Measurements from ENCODE around the gene RXRG.

RXRG gene

DNA sequence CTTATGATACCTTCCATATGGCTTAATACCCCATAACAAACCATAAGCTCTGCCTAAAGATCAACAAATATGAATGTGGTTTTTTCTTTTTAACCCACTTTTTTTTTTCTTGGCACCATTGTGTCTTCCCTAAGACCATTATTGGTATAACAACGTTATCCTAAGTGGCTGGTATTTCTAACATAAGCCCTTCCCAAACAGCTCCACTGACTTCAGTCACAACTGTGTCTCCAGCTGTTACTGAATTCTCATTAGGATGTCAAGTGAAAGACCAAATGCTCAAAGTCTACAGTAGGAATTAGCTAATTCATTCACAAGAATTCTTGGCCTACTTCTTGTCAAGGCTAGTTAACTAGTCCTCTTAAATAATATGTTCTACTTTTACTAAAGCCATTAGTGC is 4.2 kb upstream of the RXRG start:
- no peak for DNase-seq (ENCODE audit: low read depth, low spot score)

DNA sequence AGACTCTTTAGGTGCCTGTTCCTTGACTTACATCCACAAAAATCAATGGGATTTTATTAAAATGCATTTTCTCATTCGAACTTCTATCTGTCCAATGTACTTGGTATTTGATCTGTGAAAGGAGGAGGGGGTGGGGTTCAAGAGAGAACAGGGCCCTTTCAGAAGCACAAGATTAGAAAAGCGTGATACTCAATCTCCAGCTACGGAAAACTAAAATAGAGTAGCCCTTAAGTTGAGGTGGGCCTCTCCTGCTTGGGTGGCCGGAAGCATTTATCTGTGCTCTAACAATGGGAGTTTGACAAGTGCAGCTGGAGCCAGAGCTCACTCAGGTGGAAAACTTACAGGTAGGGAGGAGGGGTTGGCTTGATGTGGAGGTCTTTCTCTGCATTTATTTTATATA is 462 bp upstream of the RXRG start:
- no peak for DNase-seq (ENCODE audit: low read depth, low spot score)

DNA sequence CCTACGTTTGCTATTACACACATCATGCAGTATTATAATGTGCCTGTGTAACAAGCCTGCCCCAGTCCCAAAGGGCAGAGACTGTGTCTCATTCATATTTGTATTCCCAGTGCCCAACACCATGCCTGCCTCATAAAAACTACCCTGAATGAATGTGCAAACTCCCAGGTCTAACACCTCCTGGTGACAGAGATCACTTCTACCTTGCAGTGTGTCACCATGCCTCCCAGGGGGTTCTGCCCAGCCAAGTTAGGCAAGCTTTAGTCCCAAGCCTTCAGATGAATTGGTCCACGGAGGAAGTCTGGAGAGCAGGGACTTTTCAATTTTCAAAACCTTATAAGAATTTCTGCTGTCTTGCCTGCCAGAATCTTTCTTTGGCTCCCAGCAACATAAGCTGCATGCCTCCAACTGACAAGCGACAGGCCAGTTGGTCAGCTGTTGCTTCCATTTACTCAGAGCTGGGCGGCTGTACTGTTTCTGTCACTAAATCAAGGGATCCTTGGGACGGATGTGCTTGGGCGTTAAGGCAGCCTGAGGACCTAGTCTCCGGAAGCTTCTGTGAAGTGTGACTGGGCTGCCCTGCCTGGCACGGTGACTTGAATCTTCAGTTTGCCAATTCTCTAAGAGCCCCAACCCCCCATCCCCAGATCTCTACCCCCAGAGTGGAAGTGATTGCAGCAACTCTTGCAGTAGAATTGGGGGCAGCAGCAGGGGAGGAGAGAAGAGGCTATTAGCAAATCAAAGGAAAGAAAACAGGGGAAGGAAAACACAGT is 1.2 kb downstream of the RXRG start:
- DNase-seq (ENCODE audit: low read depth, low spot score), result no peak

DNA sequence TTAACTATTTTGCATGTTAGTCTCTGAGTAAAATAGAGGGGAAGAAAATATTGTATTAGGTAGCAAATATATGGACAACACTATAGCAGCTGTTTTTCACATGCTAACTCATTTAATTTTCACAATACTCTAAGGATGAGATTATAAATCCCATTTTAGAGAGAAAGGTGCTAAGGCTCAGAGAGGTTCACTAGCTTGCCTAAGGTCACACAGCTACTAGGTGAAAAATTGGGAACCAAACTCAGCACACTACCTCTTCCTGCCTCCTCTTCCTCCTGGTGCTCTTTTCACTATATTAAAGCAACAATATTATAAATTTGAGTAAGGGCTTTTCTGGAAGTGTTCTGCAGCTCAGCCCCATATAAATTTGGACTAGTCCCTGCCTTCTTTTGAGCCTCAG is 2.3 kb downstream of the RXRG start:
- DNase-seq (ENCODE audit: low read depth, low spot score), result no peak

DNA sequence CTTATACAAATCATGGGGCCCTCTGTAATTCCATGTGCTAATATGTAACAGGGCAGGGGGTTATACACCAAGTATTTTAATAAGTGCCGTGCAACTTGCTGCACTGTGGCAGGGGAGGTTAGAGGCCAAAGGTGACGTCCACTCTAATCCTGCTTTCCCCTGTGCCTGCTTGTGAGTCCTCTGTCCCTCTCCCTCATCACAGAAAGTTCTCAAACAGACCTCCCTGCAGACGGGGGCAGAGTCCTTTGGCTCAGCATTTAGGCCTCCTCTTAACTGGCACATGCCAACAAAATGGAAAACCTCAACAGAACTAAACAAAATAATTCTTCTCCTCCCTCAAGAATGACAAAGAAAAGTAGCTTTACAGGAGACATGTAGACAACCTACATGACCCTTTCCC is 2.9 kb downstream of the RXRG start:
- DNase-seq (ENCODE audit: low read depth, low spot score), result no peak

DNA sequence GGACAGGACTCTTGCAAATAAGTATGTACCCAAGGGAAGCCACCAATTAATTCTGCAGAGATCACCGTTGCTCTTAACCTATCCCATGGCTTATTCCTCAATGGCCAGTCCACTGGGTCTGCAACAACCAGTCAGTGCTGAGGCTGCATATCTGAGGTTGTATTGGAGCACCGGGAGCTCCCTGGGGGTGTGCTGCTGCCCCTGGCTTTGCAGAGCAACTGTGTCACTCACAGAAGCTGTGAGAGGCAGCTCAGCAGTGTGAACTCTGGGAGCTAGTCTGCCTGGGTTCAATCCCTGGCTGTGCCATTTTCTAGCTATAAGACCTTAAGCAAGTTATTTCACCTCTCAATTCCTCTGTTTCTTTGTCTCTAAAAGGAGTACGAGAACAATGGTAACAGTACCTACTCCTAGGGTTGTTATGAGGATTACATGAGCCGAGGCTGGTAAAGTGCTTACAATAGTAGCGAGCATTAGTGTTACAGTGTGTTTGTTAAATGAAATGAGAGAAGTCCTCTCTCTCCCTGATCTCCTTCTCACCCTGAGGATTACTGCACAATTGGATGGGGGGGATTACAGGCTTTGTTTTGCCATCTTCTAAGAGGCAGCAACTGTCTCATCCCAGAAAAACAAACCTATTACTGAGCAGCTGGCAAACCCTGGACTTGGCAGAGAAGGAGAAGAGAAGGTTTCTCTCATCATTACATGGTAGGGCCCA is 3.6 kb downstream of the RXRG start:
- no peak for DNase-seq (ENCODE audit: low read depth, low spot score)

DNA sequence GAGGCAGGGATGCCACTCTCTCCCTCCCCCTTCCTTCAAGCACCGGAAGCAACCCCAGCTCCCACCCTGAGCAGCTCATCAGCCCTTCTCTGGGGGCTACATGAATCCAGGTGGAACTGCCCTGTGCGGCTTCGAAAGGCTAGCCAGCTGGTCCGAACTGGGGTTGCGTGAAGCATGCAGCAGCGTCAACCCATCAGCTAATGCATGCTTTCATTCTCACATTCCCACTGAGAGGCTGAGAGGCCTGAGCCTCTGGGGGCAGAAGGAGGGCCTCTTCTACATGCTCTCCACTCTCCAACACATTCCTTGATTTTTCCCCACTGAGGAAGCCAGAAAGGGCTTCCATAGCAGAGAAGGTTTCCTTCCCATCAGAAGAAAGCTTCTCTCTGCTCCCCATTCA is 5.6 kb downstream of the RXRG start:
- DNase-seq (ENCODE audit: low read depth, low spot score), result no peak

DNA sequence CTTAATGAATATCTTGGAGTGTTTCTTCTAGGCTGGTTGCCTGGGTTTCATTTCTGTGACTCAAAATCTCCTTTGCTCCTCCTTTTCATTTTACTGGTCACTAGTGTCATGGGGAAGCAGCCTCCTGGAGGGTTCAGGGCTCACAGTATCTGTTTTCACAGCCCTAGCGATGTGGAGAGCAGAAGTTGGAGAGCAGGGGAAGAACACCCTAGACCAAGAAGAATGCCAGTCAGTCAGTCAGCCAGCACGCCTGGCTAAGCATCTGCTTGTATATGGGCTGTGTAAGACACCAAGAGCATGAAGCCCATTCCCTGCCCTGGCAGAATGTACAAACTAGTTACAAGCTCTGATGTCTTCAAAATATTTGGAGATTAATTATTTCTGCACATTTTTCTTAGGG is 7.9 kb downstream of the RXRG start:
- DNase-seq (ENCODE audit: low read depth, low spot score), result no peak

DNA sequence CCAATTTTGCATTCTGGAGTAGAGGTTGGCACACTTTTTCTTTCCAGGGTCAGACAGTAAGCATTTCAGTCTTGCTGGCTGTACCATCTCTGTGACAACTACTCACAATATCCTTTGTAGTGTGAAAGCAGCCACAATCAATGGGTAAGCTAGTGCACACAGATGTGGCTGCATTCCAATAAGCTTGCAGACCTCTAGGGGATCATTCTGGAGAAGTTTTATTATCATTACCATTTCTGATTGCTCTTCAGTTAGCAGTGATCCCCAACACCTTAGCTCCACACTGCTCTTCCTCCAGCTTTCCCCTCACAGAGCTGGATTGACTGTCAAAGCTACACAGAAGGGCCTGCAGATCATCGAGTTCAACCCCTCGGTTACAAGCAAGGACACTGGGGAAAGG is 9.1 kb downstream of the RXRG start:
- DNase-seq (ENCODE audit: low read depth, low spot score), result no peak

DNA sequence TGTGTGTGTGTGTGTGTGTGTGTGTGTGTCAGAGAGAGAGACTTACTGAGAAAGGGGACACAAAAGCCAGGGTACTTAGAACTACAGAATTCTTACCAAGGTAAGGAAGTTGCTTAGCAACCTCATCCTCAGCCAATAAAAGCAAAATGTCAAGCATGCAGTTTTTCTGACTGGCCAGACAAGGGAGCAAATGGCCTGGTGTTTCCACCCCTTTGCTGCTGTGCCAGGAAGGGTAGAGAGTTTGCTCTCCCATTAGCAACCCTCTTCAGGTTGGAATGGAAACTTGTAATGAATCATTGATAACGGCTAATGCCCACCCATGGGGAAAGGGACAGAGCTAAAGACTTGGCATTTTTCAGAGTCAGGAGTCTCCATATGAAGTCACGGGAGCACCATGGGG is 10.6 kb downstream of the RXRG start:
- no peak for DNase-seq (ENCODE audit: low read depth, low spot score)

DNA sequence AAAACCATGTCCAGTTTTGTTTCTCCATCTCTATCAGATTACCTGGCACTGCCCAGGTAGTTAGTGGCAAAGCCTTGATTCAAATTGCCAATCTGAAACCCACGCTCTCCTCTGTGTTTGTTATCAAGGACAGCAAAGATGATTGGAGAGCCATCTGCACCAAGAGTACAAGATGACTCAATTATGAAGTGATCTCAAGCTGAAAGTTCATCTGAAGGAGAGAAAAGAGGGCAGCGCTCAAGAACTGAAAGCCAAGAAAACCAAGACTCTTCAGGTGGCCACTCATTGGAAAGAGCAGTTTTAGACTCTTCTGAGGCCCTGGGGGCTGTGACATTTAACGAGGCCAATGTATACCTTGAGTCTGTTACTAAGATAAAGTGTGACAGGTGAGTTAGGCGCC is 13.8 kb downstream of the RXRG start:
- DNase-seq (ENCODE audit: low read depth, low spot score), result no peak

DNA sequence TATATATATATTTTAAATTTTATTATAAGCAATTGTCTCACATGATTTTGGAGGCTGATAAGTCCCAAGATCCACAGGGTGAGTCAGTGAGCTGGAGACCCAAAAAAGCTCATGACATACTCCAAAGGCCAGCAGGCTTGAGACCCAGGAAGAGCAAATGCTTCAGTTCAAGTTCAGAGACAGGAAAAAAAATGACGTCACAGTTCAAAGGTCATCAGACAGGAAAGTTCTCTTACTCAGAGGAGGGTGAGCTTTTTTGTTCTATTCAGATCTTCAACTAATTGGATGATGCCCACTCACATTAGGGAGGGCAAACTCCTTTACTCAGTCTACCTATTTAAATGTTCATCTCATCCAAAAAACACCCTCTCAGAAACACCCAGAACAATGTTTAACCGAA is 18.2 kb downstream of the RXRG start:
- DNase-seq (ENCODE audit: low read depth, low spot score), result no peak

DNA sequence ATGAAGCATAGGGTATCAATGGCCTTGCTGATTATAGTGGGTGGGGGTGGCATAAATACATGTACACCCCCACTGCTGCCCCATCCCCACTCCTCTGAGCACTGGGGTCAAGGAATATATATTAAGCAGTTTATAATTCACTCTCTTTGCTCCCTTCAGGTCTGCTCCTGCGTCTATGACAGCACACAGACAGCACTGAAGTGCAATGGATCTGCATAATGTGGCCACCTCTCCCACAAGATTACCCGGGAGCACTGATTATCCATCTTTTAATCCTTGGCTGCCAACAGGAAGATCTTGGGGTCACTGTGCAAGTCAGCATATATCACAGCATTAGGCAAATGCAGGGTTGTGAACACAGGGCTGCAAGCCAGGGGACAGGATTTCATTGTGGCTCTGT is 19.3 kb downstream of the RXRG start:
- no peak for DNase-seq (ENCODE audit: low read depth, low spot score)

DNA sequence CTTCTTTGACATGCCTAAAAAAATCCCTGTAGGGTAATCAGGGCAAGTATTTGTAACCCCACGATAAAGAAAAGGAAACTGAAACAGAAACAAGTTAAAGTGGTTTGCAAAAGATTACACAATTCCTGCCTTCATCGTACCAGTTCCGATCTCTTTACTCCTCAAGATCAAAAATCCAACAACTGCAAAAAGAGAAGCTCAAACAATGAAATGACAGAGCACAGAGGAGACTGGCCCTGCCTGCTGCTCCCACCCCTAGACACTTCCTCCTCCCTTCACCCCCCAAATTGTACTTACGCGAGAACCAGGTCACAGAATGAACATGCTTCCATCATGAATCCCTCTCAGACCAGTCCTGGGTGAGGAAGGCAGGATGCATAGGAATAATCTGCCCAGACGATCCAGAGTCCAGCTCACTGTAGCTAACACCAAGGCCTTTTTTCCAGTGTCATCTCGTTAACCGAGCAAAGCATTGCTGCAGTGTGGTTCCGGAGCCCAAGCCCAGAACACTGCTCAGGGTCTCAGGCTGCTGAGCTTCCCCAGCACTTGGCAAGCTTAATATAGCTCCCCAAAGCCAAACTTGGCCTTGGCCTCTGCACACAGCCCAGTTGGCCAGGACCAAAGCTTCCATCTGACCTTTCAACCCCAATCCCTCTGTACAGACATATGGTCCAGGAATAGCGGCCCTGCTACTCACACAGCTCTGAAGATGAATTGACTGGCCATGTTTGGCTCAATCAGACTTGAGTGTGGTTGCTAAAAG is 20.3 kb downstream of the RXRG start:
- DNase-seq (ENCODE audit: low read depth, low spot score), result no peak

DNA sequence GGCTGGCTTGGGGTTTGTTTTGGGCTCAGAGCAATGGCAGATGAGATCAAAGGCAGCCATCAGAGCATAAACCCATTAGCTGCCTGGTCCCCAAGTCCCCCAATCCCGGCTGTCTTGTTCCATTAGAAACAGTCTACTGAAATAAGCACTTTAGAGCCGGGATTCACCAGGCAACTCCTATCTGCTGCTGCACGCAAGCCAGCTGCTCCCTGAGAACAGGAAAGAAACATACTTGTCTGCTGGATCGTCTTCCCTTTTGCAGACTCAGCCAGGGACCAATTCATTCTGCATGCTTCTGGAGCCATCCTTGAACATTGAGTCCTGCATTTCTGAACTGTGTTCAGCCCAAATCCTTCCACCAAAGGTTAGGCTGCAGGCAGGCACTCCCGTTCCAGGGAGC is 21.8 kb downstream of the RXRG start:
- DNase-seq (ENCODE audit: low read depth, low spot score), result no peak

DNA sequence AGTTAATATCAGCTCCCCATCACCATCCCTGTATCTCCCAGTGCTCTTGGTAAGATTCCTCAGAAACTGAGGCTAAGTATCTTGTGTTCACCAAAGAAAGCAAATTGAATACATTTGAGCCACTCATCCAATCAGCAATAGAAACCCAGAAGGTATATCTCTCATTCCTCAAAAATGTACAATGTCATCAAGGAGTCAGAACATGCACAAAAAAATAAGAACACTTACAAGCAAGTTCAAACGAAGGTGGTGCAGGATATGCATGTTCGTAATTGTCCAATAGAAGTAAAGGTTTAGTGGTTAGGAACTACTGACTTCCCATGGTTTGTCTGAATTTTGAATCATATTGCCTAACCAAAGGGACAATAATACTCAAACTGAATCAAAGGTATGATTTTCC is 24.3 kb downstream of the RXRG start:
- no peak for DNase-seq (ENCODE audit: low read depth, low spot score)

DNA sequence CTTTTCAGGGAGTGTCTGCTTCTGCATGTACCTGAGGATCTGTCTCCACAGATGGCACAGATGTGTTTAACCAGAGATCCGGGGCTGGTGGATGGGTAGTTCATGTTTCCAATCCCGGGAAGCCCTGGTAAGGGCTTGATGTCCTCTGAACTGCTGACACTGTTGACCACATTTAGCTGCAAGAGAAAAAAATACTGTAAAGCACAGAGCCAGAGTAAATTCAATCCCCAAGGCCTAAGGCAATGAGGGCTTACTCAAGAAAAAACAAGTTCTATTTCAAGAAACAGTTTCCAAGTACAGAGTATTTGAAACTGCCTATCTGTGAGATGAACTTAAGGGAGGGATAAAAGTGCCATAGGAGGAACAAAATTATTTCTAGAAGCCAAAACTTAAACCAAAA is 25.1 kb downstream of the RXRG start:
- no peak for DNase-seq (ENCODE audit: low read depth, low spot score)

DNA sequence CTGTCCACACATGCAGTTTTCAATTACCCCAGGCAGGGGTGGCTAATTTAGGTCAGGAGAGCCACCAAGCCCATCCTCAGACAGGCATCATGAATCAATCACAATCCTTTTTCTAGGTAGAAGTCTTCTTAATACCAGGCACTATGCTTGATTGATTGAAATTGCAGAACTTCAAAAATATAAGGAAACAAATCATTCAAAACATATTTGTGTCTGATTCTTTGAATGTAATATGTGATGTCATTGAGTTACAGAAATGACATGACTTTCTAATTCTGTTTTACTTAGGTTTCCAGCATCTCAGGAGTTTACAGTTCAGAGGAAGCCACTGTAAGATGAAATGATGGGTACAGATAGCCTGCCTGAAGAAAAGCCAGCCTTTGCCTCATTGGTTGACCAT is 26.7 kb downstream of the RXRG start:
- DNase-seq (ENCODE audit: low read depth, low spot score), result no peak

DNA sequence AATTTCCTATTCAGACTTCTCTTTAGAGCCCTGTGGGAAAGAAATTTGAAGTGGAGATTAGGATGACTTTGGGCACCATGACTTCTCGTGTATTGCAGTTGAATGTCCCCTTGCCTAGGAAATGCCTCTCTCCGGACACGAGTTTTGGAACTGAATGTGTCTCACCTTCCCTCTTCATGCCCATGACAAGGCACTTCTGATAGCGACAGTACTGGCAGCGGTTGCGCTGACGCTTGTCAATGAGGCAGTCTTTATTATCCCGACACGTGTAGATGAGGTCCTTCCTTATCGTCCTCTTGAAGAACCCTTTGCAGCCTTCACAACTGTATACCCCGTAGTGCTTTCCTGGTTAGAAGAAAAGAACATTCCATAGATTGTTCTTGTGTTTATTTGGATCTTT is 28.1 kb downstream of the RXRG start:
- no peak for DNase-seq (ENCODE audit: low read depth, low spot score)

DNA sequence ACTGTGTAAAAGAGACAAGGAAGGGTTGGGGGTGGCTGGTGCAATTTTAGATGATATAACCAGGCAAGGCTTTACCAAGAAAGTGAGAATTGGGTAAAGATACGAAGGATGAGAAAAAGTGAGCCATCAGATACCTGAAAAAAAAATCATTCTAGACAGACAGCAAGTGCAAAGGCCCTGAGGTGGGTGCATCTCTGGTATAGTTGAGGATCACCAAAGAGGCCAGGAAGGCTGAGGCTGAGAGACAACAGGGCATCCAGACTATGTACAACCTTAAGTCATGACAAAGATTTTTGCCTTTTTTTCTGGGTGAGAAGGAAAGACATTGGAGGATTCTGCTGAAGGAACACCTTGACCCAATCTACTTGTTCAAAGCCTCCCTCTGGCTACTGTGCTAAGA is 29.9 kb downstream of the RXRG start:
- no peak for DNase-seq (ENCODE audit: low read depth, low spot score)

DNA sequence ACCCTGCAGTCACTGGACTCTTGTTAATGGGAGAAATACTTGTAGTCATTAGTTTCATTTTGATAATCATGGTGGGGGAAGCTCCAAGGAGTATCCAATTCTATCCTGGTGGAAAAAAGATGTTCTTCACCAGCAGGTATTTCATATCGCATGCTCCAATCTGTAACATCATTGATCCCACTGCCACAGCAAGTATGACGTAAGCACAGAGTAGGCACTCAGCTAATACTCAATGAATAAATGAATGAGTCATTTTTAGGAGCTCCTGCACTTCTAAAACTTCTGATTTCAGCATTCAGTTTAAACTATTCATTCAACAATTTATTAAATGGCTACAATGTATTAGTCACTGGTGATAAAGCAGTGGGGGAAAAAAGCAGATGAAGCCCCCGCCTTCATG is 30.3 kb downstream of the RXRG start:
- no peak for DNase-seq (ENCODE audit: low read depth, low spot score)

DNA sequence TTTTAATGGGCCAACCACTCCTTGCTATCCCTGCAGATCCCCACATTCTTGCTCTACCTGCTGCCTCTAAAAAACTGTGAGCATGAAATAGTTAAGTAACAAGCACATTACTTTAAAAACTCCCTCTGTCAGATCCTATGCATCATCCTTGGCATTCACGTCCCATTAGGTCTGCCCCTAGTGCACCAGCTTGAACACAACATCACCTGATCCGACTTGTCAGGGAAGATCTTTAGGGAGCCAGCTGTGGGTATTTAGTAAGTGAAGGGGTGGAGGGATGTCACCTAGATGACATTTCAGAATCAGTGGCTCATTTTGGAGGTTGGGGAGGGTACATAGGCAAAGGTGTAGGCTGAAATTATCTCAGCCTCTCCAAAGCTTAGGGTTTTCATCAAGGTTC is 33.5 kb downstream of the RXRG start:
- DNase-seq (ENCODE audit: low read depth, low spot score), result no peak

Measured in brain pericyte (primary cell).